Measurements from ENCODE around the gene PDE4B. TPM values are rescaled to one million over a fixed set of nuclear protein-coding genes. Genes with fewer than 3 reads are reported as not detected.

PDE4B gene
- polyA plus RNA-seq, 2 of the 4 experiments (the other 2 are of a cell fraction), result 20.2 to 56.8 TPM

DNA sequence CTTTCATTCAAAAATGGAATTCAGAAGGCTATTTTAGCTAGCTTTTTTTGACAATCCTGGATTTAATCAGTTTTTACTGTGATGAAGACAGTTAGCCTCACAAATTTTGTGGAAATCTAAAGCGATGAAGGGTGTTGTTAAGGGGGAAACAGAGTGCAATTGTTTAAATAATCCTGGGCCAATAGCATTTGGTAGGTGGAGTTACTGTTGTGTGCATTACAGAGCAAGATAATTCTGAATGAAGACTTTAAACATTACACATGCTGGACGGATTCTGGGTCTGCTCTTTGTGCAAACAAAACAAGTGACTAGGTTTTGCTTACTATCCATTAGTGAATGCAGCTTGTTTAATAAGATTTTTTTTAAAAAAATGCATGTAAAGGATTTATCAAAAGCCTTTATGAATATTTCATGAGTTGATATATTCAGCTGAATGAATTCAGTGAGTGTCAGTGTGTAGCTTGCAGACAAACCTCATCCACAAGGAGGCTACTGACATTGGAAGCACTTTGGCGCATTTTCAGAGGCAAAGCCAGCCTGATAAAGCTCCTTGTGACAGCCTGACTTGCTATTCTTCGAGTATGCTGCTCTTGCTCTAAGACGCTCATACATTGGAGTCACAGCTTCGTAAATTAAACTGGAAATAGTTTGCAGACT, 199.6 kb downstream of the PDE4B start:
- DNase-seq (ENCODE audit: low read depth in 1 of 2, low spot score in 1 of 2), result peak; percentile 3 to 84
- H3K4me1 ChIP-seq, result peaks cover 39% of the 10 kb centered on the region
- H3K4me2 ChIP-seq, result peak overlapping the region; percentile 82

DNA sequence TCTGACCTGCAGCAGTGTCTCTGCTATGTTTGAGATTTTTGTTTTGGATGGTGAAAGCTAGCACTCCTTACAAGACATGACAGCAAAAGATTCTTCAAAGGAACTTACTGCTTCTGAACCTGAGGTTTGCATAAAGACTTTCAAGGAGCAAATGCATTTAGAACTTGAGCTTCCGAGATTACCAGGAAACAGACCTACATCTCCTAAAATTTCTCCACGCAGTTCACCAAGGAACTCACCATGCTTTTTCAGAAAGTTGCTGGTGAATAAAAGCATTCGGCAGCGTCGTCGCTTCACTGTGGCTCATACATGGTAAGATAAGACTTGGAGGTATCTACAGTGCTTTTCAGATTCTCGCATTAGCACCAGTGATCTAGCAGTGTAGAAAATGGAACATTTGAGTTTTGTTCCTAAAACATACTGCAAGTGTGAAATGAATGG, 200.2 kb downstream of the PDE4B start:
- TF ChIP-seq, protein P1, sequence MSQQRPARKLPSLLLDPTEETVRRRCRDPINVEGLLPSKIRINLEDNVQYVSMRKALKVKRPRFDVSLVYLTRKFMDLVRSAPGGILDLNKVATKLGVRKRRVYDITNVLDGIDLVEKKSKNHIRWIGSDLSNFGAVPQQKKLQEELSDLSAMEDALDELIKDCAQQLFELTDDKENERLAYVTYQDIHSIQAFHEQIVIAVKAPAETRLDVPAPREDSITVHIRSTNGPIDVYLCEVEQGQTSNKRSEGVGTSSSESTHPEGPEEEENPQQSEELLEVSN (IDR thresholded peaks at IDR 0.05; ENCODE audit: borderline replicate concordance, low read depth), result no peak
- TF ChIP-seq HOXA7 (CRISPR knock-in tag; IDR thresholded peaks at IDR 0.05) (no peak), FOSB (CRISPR knock-in tag; IDR thresholded peaks at IDR 0.05) (no peak), TP53 (CRISPR knock-in tag; IDR thresholded peaks at IDR 0.05) (no peak), ESRRA (IDR thresholded peaks at IDR 0.05; ENCODE audit: borderline replicate concordance, low read length) (no peak), ZSCAN20 (CRISPR knock-in tag; IDR thresholded peaks at IDR 0.05) (no peak), KDM1A (IDR thresholded peaks at IDR 0.05; ENCODE audit: low read depth) (no peak), RFX5 (IDR thresholded peaks at IDR 0.05) (no peak), KDM5A (IDR thresholded peaks at IDR 0.05) (no peak), MYC (IDR thresholded peaks at IDR 0.05; ENCODE audit: borderline replicate concordance, low read length) (no peak)
- TF ChIP-seq, protein P2, sequence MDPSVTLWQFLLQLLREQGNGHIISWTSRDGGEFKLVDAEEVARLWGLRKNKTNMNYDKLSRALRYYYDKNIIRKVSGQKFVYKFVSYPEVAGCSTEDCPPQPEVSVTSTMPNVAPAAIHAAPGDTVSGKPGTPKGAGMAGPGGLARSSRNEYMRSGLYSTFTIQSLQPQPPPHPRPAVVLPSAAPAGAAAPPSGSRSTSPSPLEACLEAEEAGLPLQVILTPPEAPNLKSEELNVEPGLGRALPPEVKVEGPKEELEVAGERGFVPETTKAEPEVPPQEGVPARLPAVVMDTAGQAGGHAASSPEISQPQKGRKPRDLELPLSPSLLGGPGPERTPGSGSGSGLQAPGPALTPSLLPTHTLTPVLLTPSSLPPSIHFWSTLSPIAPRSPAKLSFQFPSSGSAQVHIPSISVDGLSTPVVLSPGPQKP (IDR thresholded peaks at IDR 0.05; ENCODE audit: low read depth, low read length), result no peak
- peak overlapping the region; percentile 82 for H3K4me2 ChIP-seq
- H3K9me3 ChIP-seq, result no peaks in the 10 kb centered on the region
- H3K4me1 ChIP-seq, result peaks cover 44% of the 10 kb centered on the region
- ChIA-PET POLR2A (interaction anchor here (1.4 to 1.5 kb wide), 2 partner anchors 190 to 250 kb away, joined by 4 to 6 read pairs; no protein-coding TSS in a partner anchor), CTCF (interaction anchor here (0.6 to 3.8 kb wide), 12 partner anchors 9 to 453 kb away, joined by 3 to 48 read pairs (median 4); no protein-coding TSS in a partner anchor)
- FAIRE-seq, result no peak
- peak in 1 of 2 experiments; percentile 24 for DNase-seq (ENCODE audit: low read depth in 1 of 2, low spot score in 1 of 2)
- ATAC-seq, result peak; percentile 59 to 61; a peak in 4 of 6 replicates
- peak overlapping the region; percentile 78 to 89 for H3K27ac ChIP-seq
- 30% methylated on average over 7 of the region's 7 CpGs for WGBS (ENCODE audit: missing lambda C conversion rate)
- H3K4me3 ChIP-seq, result peak overlapping the region; percentile 72

More for the DNA sequence above, 199.6 kb downstream of the PDE4B start:
- FAIRE-seq, result peak; percentile 79
- peak overlapping the region; percentile 78 to 89 for H3K27ac ChIP-seq
- WGBS (ENCODE audit: missing lambda C conversion rate), result 2% methylated on average over 6 of the region's 6 CpGs
- TF ChIP-seq RAD21 (conservative IDR thresholded peaks at IDR 0.05 in 1 of 2, IDR thresholded peaks at IDR 0.05 in 1 of 2), result peak in 1 of 2 experiments; percentile 38; a peak in 2 of 5 replicates
- TF ChIP-seq, protein P3, sequence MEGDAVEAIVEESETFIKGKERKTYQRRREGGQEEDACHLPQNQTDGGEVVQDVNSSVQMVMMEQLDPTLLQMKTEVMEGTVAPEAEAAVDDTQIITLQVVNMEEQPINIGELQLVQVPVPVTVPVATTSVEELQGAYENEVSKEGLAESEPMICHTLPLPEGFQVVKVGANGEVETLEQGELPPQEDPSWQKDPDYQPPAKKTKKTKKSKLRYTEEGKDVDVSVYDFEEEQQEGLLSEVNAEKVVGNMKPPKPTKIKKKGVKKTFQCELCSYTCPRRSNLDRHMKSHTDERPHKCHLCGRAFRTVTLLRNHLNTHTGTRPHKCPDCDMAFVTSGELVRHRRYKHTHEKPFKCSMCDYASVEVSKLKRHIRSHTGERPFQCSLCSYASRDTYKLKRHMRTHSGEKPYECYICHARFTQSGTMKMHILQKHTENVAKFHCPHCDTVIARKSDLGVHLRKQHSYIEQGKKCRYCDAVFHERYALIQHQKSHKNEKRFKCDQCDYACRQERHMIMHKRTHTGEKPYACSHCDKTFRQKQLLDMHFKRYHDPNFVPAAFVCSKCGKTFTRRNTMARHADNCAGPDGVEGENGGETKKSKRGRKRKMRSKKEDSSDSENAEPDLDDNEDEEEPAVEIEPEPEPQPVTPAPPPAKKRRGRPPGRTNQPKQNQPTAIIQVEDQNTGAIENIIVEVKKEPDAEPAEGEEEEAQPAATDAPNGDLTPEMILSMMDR (IDR thresholded peaks at IDR 0.05), result peak; percentile 8; the same call in 1 of the 3 replicates
- peak; percentile 44 for TF ChIP-seq SMC3 (IDR thresholded peaks at IDR 0.05)
- TF ChIP-seq TP53 (CRISPR knock-in tag; IDR thresholded peaks at IDR 0.05), result no peak
- CTCF ChIA-PET, result interaction anchor here (0.6 to 3.8 kb wide), 13 partner anchors 9 to 253 kb away, joined by 3 to 48 read pairs (median 3); no protein-coding TSS in a partner anchor
- peak overlapping the region; percentile 72 for H3K4me3 ChIP-seq
- ATAC-seq, result peak; percentile 95 to 98
- POLR2A ChIA-PET, result interaction anchor here (1.4 to 1.5 kb wide), 2 partner anchors 190 to 251 kb away, joined by 4 to 6 read pairs; no protein-coding TSS in a partner anchor
- H3K9me3 ChIP-seq, result no peaks in the 10 kb centered on the region

DNA sequence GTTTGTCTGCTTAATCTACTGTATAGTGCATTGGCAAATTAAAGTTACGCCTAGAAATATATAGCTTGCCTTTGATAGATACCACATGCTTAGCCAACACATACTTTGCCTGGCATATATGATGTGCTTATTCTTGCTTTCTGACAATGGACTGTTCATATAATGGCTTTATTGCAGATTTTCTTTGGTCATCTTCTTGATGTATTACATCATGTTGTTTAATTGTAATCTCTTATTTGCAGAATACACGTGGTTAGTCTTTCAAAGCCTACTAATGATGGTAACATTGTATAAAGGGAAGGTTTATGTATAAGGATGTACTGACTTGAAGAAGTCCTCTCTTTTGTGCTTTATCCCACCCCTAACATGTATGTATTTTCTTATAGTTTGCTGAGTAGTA, 201.5 kb downstream of the PDE4B start:
- Histone ChIP-seq H3K4me1 (peaks cover 58% of the 10 kb centered on the region), H3K9me3 (no peaks in the 10 kb centered on the region), H3K4me3 (peak overlapping the region; percentile 72), H3K27ac (peak overlapping the region; percentile 72 to 78), H3K4me2 (peak overlapping the region; percentile 82)
- ATAC-seq (no peak), FAIRE-seq (no peak), DNase-seq (ENCODE audit: low read depth in 1 of 2, low spot score in 1 of 2) (peak in 1 of 2 experiments; percentile 40)
- WGBS (ENCODE audit: missing lambda C conversion rate), result 7% methylated on average over 2 of the region's 2 CpGs
- TF ChIP-seq, protein P4, sequence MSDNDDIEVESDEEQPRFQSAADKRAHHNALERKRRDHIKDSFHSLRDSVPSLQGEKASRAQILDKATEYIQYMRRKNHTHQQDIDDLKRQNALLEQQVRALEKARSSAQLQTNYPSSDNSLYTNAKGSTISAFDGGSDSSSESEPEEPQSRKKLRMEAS (IDR thresholded peaks at IDR 0.05), result peak; percentile 40
- TF ChIP-seq RCOR1 (IDR thresholded peaks at IDR 0.05; ENCODE audit: low read depth, low read length) (no peak), CHD2 (IDR thresholded peaks at IDR 0.05; ENCODE audit: low read length, partially characterized antibody) (no peak)
- ChIA-PET POLR2A (interaction anchor here (0.9 kb wide), 1 partner anchor 189 kb away, joined by 3 read pairs; no protein-coding TSS in a partner anchor), CTCF (interaction anchor here (0.9 to 3.8 kb wide), 2 partner anchors 8 to 247 kb away, joined by 3 to 48 read pairs; no protein-coding TSS in a partner anchor)

Data from A549 (cell line).